IPS-20b (cell line): ENCODE results near the gene BMPR1B.

Experiments used
- H3K27ac ChIP-seq: one replicate; pipeline ENCODE4 v1.5.1; 2013; ENCODE audit warnings: low read length
- H3K27me3 ChIP-seq: 2 replicates; pipeline ENCODE4 v1.6.1; 2013; ENCODE audit warnings: mild to moderate bottlenecking, low read length, inconsistent platforms; ENCODE audit not compliant: insufficient read depth
- H3K36me3 ChIP-seq: 2 replicates; pipeline ENCODE4 v1.6.1; 2013; ENCODE audit warnings: low read depth, mild to moderate bottlenecking, inconsistent platforms, low read length, moderate library complexity; ENCODE audit not compliant: insufficient read depth
- H3K4me1 ChIP-seq: 2 replicates; pipeline ENCODE4 v1.6.1; 2013; ENCODE audit warnings: mild to moderate bottlenecking, control low read depth, inconsistent platforms, low read length, moderate library complexity; ENCODE audit not compliant: insufficient read depth
- H3K4me3 ChIP-seq: 2 replicates; pipeline ENCODE4 v1.5.1; 2013; ENCODE audit warnings: mild to moderate bottlenecking, low read length, inconsistent platforms
- H3K9ac ChIP-seq: 2 replicates; pipeline ENCODE4 v1.6.1; 2013; ENCODE audit warnings: low read depth, mild to moderate bottlenecking, inconsistent platforms, low read length, moderate library complexity
- H3K9me3 ChIP-seq: 2 replicates; pipeline ENCODE4 v1.6.1; 2013; ENCODE audit warnings: mild to moderate bottlenecking, low read depth, low read length, inconsistent platforms; ENCODE audit not compliant: insufficient read depth

The BMPR1B gene

DNA sequence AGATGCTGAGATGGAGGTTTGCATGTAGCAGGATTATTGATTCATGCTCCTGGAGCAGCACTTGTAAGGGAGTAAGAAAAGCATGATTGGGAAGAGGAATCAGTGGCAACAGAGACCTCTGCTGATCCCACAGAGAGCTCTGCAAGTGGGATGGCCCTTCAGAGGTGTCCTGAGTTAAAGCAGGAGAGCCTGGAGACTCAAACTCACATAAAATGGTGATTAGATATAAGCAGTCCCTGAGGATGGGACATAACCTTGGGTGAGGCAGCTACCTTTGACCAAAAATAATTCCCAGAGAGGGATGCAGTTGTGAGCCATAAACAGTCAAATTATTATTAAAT is 25.4 kb upstream of the BMPR1B start:
- Histone ChIP-seq H3K4me1 (no peaks in the 10 kb centered on the region), H3K27ac (no peak overlapping the region)

DNA sequence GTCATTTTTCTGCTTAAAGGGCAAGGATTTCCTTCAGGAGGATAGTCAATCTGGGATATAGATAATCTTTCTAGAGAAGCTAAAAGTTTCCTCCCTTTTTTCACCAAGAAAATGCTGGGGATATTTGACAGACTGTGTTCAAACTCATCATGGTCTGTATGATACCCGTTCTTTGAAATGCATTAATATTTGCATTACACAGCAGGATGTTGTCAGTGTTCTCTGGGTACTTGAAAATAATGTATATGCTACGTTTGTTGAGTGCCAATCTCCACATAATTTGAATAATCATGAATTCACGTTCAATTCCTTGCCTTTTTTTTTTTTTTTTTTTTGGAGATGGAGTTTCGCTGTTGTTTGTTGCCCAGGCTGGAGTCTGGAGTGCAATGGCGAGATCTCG is 18.0 kb upstream of the BMPR1B start:
- Histone ChIP-seq H3K4me1 (no peaks in the 10 kb centered on the region), H3K36me3 (no peaks in the 10 kb centered on the region), H3K9me3 (no peaks in the 10 kb centered on the region), H3K9ac (no peak overlapping the region), H3K4me3 (no peak overlapping the region), H3K27me3 (no peaks in the 10 kb centered on the region), H3K27ac (no peak overlapping the region)

More for the DNA sequence above, 25.4 kb upstream of the BMPR1B start:
- Histone ChIP-seq H3K9ac (no peak overlapping the region), H3K36me3 (no peaks in the 10 kb centered on the region), H3K27me3 (no peaks in the 10 kb centered on the region), H3K9me3 (no peaks in the 10 kb centered on the region), H3K4me3 (no peak overlapping the region)

DNA sequence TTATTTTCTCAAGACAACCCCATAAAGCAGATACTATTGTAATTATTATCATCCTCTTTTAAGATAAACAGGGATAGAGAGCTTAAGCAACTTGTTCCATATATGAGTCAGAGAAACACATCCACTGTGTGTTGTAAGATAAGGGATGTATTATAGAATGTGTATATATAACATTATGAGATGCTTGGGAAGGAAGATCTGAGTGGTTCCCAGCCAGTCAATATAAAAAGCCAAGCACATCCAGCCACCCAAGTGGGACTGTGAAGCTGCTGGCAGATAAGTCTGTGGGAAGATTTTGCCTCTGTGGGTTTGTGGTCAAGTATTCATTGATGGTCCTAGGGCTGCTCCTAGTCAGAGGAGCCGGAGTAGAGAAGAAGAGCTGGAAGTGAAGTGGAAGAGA is 16.5 kb upstream of the BMPR1B start:
- no peaks in the 10 kb centered on the region for H3K36me3 ChIP-seq
- no peaks in the 10 kb centered on the region for H3K4me1 ChIP-seq
- H3K4me3 ChIP-seq: no peak overlapping the region
- no peak overlapping the region for H3K9ac ChIP-seq
- H3K27me3 ChIP-seq: no peaks in the 10 kb centered on the region
- no peak overlapping the region for H3K27ac ChIP-seq
- H3K9me3 ChIP-seq: no peaks in the 10 kb centered on the region

DNA sequence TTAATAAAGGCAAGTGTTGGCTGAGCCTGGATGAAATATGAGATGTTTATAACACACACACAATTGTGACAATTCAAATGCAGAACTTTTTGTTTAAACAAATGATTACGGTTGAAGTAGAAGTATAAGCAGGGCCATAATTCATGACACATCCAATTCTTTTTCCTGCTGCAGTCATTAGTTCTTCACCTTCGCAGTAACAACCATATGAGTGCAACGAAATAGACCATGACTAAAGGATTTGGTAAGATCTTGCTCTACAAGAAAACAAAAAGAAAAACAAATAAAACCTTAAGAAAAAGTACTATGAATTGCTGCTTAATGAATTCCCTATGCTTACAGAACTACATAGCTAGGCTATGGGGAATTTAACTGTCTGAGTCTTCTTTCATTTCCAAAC is 13.9 kb upstream of the BMPR1B start:
- Histone ChIP-seq H3K4me1 (no peaks in the 10 kb centered on the region), H3K4me3 (no peak overlapping the region)

DNA sequence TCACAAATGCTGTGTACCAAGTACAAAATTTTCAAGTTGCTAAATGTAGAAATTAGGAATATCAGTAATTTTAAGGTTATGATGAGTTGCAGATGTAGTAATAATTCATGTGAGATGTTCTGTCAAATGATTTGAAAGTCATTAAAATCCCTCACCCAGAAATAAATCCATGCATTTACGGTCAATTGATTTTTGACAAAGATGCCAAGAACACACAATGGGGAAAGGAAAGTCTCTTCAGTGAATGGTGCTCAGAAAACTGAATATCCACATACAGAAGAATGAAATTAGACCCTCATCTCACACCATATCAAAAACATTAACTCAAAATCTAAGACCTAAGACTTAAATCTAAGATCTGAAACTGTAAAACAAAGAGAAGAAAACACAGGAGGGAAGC is 12.9 kb upstream of the BMPR1B start:
- H3K27me3 ChIP-seq: no peaks in the 10 kb centered on the region
- no peak overlapping the region for H3K4me3 ChIP-seq
- no peak overlapping the region for H3K9ac ChIP-seq
- H3K27ac ChIP-seq: no peak overlapping the region
- no peaks in the 10 kb centered on the region for H3K4me1 ChIP-seq
- H3K36me3 ChIP-seq: no peaks in the 10 kb centered on the region
- no peaks in the 10 kb centered on the region for H3K9me3 ChIP-seq

More for the DNA sequence above, 13.9 kb upstream of the BMPR1B start:
- Histone ChIP-seq H3K9ac (no peak overlapping the region), H3K27me3 (no peaks in the 10 kb centered on the region), H3K9me3 (no peaks in the 10 kb centered on the region), H3K36me3 (no peaks in the 10 kb centered on the region), H3K27ac (no peak overlapping the region)

DNA sequence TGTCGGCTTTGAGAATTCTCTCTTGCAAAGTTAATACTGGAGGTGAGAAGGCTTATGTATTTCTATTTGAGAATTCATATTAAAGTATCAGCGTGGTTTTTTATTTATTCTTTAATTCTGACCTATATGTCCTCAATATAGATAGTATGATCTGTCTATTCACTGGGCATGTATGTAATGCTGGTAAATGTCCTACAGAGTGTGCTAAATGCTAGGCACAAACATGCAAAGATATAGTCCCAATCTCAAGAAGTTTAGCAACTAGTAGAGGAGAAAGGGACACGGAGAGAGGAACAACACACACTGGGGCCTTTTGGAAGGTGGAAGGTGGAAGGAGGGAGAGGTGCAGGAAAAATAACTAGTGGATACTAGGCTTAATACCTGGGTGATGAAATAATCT is 11.0 kb upstream of the BMPR1B start:
- H3K36me3 ChIP-seq: no peaks in the 10 kb centered on the region
- no peak overlapping the region for H3K27ac ChIP-seq
- H3K9me3 ChIP-seq: no peaks in the 10 kb centered on the region
- H3K4me1 ChIP-seq: no peaks in the 10 kb centered on the region
- H3K4me3 ChIP-seq: no peak overlapping the region
- no peak overlapping the region for H3K9ac ChIP-seq
- H3K27me3 ChIP-seq: no peaks in the 10 kb centered on the region

DNA sequence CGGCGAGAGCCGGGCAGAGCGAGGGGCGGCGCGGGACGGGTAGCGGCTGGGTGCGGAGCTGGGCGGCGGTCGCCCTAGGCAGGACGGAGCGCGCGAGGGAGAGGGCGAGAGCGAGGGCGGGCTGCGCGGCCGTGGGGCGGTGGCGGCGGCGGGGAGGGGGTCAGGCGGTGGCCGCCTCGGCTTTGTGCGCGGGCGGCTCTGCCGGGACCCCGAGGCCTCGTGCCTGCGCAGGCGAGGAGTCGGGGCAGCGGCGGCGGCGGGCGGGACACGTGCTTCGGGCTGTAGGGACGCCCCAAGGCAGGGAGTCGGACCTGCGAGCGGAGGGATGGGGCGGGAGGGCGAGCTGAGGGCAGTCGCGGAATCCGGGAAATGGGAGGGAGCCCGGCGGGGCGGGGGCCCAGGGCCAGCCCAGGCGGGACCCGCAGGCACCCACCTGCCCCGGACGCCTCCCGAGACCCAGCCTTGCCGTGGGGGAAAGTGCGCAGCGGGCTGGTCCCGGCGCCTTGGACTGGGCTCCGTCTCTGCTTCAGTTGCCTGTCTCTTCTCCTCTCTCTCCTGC is 465 bp downstream of the BMPR1B start:
- Histone ChIP-seq H3K9me3 (no peaks in the 10 kb centered on the region), H3K9ac (peak overlapping the region; percentile 60; the same call in 1 of the 2 replicates), H3K27ac (no peak overlapping the region), H3K36me3 (no peaks in the 10 kb centered on the region), H3K4me1 (no peaks in the 10 kb centered on the region; the same call in 1 of the 2 replicates), H3K4me3 (peak overlapping the region; percentile 82), H3K27me3 (peaks cover 60% of the 10 kb centered on the region)

DNA sequence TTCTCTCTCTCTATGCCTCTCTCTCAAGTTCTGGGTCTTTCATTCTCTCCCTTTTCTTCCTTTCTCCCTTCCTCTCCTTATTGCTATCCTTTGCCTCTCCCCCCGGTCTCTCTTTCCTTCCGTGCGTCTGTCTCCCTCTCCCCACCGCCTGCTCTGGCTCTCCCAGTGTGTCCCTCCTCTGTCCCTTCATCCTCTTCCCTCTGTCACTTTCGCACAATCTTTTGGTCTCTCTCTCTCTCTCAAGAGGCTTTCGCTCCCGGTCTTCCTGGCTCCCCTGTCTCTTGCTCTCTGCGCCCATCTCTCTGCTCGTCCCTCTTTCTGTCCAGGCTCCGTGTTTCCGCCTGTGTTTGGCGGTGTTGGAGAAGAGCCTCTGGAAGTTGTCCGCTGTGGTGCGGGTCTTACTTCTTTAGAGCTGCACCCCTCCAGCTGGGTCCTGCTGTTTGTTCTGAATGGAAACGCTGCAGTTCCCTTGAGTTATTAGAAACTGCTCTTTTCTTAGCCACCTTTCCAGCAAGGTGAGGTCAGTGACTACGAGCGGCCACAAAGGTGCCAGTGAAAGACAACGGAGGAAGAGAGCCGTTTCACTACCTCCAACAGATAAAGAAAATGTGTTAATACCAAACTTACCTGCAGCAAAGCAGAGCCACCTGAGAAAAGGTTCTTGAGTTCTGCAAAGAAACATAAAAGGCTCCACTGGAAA is 1.1 kb downstream of the BMPR1B start:
- no peak overlapping the region for H3K27ac ChIP-seq
- H3K9me3 ChIP-seq: no peaks in the 10 kb centered on the region
- peaks cover 60% of the 10 kb centered on the region for H3K27me3 ChIP-seq
- no peaks in the 10 kb centered on the region for H3K36me3 ChIP-seq
- peak overlapping the region; percentile 82 for H3K4me3 ChIP-seq
- no peaks in the 10 kb centered on the region; the same call in 1 of the 2 replicates for H3K4me1 ChIP-seq
- H3K9ac ChIP-seq: peak overlapping the region; percentile 60; the same call in 1 of the 2 replicates

DNA sequence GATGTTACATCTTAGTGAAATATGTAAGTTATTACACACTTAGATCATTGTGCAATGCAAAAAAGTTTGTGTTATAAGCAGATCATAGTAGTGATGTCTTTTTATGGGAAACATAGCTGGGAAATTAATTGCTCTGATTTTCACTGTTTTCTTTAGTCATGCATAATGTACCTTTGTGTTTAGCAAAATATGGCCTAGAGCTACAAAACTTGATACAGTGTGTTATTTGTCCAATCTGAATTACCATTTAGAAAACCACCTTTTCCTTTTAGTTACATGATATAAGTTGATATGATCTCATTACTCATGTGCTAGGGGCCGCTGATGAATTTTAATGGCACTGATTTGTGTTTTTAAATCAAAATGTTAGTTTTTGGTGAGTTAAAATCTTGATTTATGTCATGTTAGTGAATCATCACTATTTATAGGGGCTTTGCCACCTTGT is 2.0 kb downstream of the BMPR1B start:
- no peak overlapping the region for H3K4me3 ChIP-seq
- no peak overlapping the region for H3K27ac ChIP-seq
- H3K9ac ChIP-seq: no peak overlapping the region
- H3K27me3 ChIP-seq: peaks cover 55% of the 10 kb centered on the region
- no peaks in the 10 kb centered on the region; the same call in 1 of the 2 replicates for H3K4me1 ChIP-seq
- H3K9me3 ChIP-seq: no peaks in the 10 kb centered on the region
- no peaks in the 10 kb centered on the region for H3K36me3 ChIP-seq

DNA sequence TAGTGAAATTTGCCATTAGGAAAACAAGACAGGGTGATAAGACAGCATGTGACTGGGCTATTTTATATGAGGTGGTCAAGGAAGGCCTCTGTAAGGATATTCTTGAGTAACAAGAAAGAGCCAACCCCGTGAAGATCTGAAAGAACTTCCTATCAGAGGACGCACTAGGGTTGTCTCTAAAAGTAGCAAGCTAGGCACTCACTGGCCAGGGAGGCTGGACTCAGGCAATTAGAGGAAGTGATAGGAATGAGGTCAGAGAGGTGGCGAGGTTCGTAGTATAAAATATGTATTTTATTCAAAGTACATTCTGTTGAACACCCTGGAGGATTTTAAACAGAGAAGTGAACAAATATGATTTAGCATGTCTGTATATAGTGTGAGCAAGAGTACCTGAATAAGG is 4.6 kb downstream of the BMPR1B start:
- Histone ChIP-seq H3K27me3 (peaks cover 32% of the 10 kb centered on the region), H3K27ac (no peak overlapping the region), H3K9me3 (no peaks in the 10 kb centered on the region), H3K36me3 (no peaks in the 10 kb centered on the region), H3K4me1 (peaks cover 4% of the 10 kb centered on the region; the same call in 1 of the 2 replicates), H3K9ac (no peak overlapping the region), H3K4me3 (no peak overlapping the region)

DNA sequence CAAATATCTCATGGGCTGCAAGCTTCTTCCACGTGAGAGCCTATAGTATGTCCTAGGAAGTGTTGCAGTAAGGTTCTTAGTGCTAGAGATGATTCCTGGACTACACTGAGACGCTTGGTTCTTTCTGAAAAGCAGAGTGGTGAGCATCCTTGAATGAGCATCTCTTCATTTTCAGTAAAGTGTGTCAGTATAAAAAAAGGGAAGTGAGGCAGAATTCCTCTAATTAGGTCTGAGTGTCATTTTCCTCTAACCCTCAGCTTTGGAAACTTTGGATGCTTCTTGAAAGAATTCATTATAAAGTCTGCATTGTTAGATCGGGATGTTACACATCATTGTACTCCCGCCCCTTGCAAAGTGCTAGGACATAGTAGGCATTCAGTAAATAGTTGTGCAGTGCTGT is 5.2 kb downstream of the BMPR1B start:
- Histone ChIP-seq H3K9ac (no peak overlapping the region), H3K27ac (no peak overlapping the region), H3K9me3 (no peaks in the 10 kb centered on the region)

DNA sequence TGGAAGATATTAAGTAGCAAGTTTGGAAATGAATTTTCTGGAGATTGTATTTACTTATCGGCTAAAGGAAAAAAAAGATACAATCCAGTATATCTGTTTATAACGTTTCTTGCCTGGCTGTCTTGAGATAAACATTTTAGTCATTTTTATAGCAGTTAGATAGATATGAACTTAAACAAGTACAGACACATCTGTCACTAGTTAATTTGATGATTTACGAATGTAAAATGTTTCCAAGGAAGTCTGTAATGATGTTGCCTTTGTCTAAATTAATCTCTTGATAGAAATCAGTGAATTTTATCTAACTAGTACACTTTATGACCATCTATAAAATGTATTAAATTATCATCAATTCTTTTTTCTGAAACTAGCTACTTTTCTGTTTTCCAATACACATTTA is 5.7 kb downstream of the BMPR1B start:
- Histone ChIP-seq H3K4me1 (0 out of 2 replicates have a peak, but pooled peaks cover 4% of the 10 kb centered on the region), H3K9me3 (no peaks in the 10 kb centered on the region), H3K27ac (no peak overlapping the region), H3K36me3 (no peaks in the 10 kb centered on the region), H3K9ac (no peak overlapping the region), H3K4me3 (no peak overlapping the region), H3K27me3 (peaks cover 26% of the 10 kb centered on the region)

More for the DNA sequence above, 5.2 kb downstream of the BMPR1B start:
- H3K4me1 ChIP-seq: 0 out of 2 replicates have a peak, but pooled peaks cover 4% of the 10 kb centered on the region
- H3K36me3 ChIP-seq: no peaks in the 10 kb centered on the region
- no peak overlapping the region for H3K4me3 ChIP-seq
- peaks cover 28% of the 10 kb centered on the region for H3K27me3 ChIP-seq
